Endothelial cell of umbilical vein (primary cell): ENCODE data around the gene EVC2. TPM values are rescaled to one million over a fixed set of nuclear protein-coding genes. Genes with fewer than 3 reads are reported as not detected.

Experiments used
- BruUV-seq: library from RNA; stranded (reverse); fragments of 400-500 nt; replicated peaks from 2 replicates; lab custom pipeline; 2021; lab: Mats Ljungman, UMichigan
- CTCF ChIA-PET: fragments of 300-600, 350-600 bp; sonication (Branson Sonifier 250); formaldehyde crosslinking; loops from one replicate; lab custom pipeline; 2021; ENCODE audit warnings: antibody characterized with exemption, inconsistent platforms; lab: Charles Lee
- POLR2A ChIA-PET: fragments of 300-600, 350-600 bp; sonication (Branson Sonifier 250); formaldehyde crosslinking; loops from one replicate; lab custom pipeline; 2021; ENCODE audit warnings: antibody characterized with exemption, inconsistent platforms; lab: Charles Lee
- DNase-seq: peaks from one replicate; pipeline ENCODE4 v3.0.0-alpha.2; 2011; ENCODE audit warnings: low read depth, low spot score
- FAIRE-seq: peaks from 2 replicates; lab custom pipeline; 2011; peaks lifted over from hg19 to GRCh38; lab: Jason Lieb, UNC
- H2AFZ ChIP-seq: 2 replicates; pipeline ENCODE4 v1.6.0; 2012; ENCODE audit warnings: low read depth, low read length, control low read depth, inconsistent platforms
- H3K27ac ChIP-seq: 2 replicates; pipeline ENCODE4 v1.5.1; 2011; ENCODE audit warnings: low read depth, mild to moderate bottlenecking, control low read depth, low read length, moderate library complexity; ENCODE audit not compliant: insufficient read depth
- H3K27me3 ChIP-seq, 2 experiments: 2 replicates each; pipeline versions ENCODE4 v1.6.0 to v1.6.1; 2011; ENCODE audit warnings: low read length in 2 of 2, mixed read lengths in 1 of 2; ENCODE audit not compliant: control insufficient read depth in 2 of 2, insufficient read depth in 2 of 2
- H3K36me3 ChIP-seq, 2 experiments: 2 replicates in 1 of 2; 3 replicates in 1 of 2; pipeline ENCODE4 v1.5.1; 2011; ENCODE audit warnings: low read length in 2 of 2, mild to moderate bottlenecking in 1 of 2, moderate library complexity in 1 of 2; ENCODE audit not compliant: control insufficient read depth in 2 of 2, insufficient read depth in 2 of 2; ENCODE audit errors: extremely low read depth in 1 of 2
- H3K4me1 ChIP-seq: 3 replicates; pipeline ENCODE4 v1.5.1; 2011; ENCODE audit warnings: mild to moderate bottlenecking, low read length; ENCODE audit not compliant: control insufficient read depth, insufficient read depth; ENCODE audit errors: extremely low read depth
- H3K4me2 ChIP-seq: 2 replicates; pipeline ENCODE4 v1.6.1; 2011; ENCODE audit warnings: low read length, control low read depth, mixed read lengths; ENCODE audit not compliant: insufficient read depth
- H3K4me3 ChIP-seq, 3 experiments: fragments of 200-600 bp in 1 of 3; sonication (generic), shearing (Covaris generic) in 1 of 3; replicated peaks in 1 of 3; 2 replicates each; pipeline ENCODE4 v1.5.1; 2011 to 2016; ENCODE audit warnings: control low read depth in 3 of 3, low read length in 3 of 3, mild to moderate bottlenecking in 2 of 3, inconsistent platforms in 1 of 3, low read depth in 1 of 3, moderate library complexity in 1 of 3; ENCODE audit not compliant: insufficient read depth in 1 of 3
- H3K79me2 ChIP-seq: 2 replicates; pipeline ENCODE4 v1.6.0; 2012; ENCODE audit warnings: low read length, inconsistent platforms; ENCODE audit not compliant: control insufficient read depth, insufficient read depth
- H3K9ac ChIP-seq: replicated peaks from 2 replicates; pipeline ENCODE3; 2011; ENCODE audit warnings: low read length, control low read depth; ENCODE audit not compliant: insufficient read depth; ENCODE audit errors: extremely low read depth
- H3K9me1 ChIP-seq: replicated peaks from 3 replicates; pipeline ENCODE4 v1.6.0; 2011; ENCODE audit warnings: mild to moderate bottlenecking, low read length; ENCODE audit not compliant: control insufficient read depth, insufficient read depth; ENCODE audit errors: extremely low read depth
- H3K9me3 ChIP-seq: replicated peaks from 2 replicates; pipeline ENCODE4 v1.5.1; 2012; ENCODE audit warnings: low read length, inconsistent platforms; ENCODE audit not compliant: control insufficient read depth, insufficient read depth
- H4K20me1 ChIP-seq: replicated peaks from 2 replicates; pipeline ENCODE3; 2011; ENCODE audit warnings: mild to moderate bottlenecking, low read length; ENCODE audit not compliant: control insufficient read depth, insufficient read depth; ENCODE audit errors: extremely low read depth
- EZH2 ChIP-seq: IDR thresholded peaks from 2 replicates; pipeline ENCODE4 v1.6.1; 2012; ENCODE audit warnings: borderline replicate concordance, low read depth, mild to moderate bottlenecking, moderate library complexity, low read length, inconsistent platforms; ENCODE audit not compliant: severe bottlenecking
- FOS ChIP-seq: IDR thresholded peaks from 2 replicates; pipeline ENCODE4 v1.6.1; 2011; ENCODE audit warnings: mild to moderate bottlenecking, low read length, moderate library complexity, borderline replicate concordance; ENCODE audit not compliant: insufficient read depth
- GATA2 ChIP-seq: IDR thresholded peaks from 2 replicates; pipeline ENCODE4 v1.7.0; 2011; ENCODE audit warnings: low read depth, mild to moderate bottlenecking, moderate library complexity, mixed read lengths, low read length; ENCODE audit not compliant: insufficient read length, insufficient read depth
- JUN ChIP-seq: IDR thresholded peaks from 2 replicates; pipeline ENCODE4 v1.6.1; 2011; ENCODE audit warnings: borderline replicate concordance, low read depth; ENCODE audit not compliant: insufficient read length, insufficient read depth
- MYC ChIP-seq: IDR thresholded peaks from one replicate; pipeline ENCODE4 v1.6.1; 2011; ENCODE audit warnings: mild to moderate bottlenecking, low read depth, low read length
- POLR2A ChIP-seq: IDR thresholded peaks from 2 replicates; pipeline ENCODE4 v1.6.1; 2012; ENCODE audit warnings: low read depth, mild to moderate bottlenecking, control low read depth, low read length
- POLR2AphosphoS5 ChIP-seq: IDR thresholded peaks from 2 replicates; pipeline ENCODE4 v1.6.1; 2012; ENCODE audit warnings: low read depth, mild to moderate bottlenecking, control low read depth, low read length, moderate library complexity; ENCODE audit not compliant: insufficient read depth
- dilution Hi-C: fragments of 300-500 bp; cut with MboI; formaldehyde crosslinking; loops from one replicate; pipeline ENCODE4 v1.15.0; 2019; ENCODE audit warnings: low sequenced_read_pairs; ENCODE audit not compliant: extremely low pct_ligation_motif_present
- intact Hi-C: fragments of 100-400 bp; cut with micrococcal nuclease; formaldehyde crosslinking; loops from one replicate; pipeline ENCODE4 v1.10.0; 2022
- polyA plus RNA-seq, 4 experiments: library from polyadenylated mRNA; depleted of rRNA in 3 of 4; stranded (reverse) in 3 of 4; unstranded in 1 of 4; fragments of >200 nt; gene quantifications; 2 replicates each; pipeline versions ENCODE4 v1.2.1 to v1.2.3, GENCODE V29; 2011 to 2012; ENCODE audit warnings: missing spikeins in 1 of 4
- total RNA-seq: library from RNA; stranded (reverse); gene quantifications from 2 replicates; pipeline ENCODE4 v1.2.3, GENCODE V29; 2021
- TF ChIP-seq, protein P1 (sequence below), 2 donors: IDR thresholded peaks; 1 replicate in 1 of 2; 2 replicates in 1 of 2; pipeline ENCODE4 v1.5.1; 2011; ENCODE audit warnings: low read length in 2 of 2, mild to moderate bottlenecking in 2 of 2, moderate library complexity in 2 of 2, control low read depth in 1 of 2, inconsistent platforms in 1 of 2, low read depth in 1 of 2; ENCODE audit not compliant: insufficient read depth in 1 of 2; ENCODE audit errors: extremely low read depth in 1 of 2
- TF ChIP-seq, protein P2 (sequence below): IDR thresholded peaks from 2 replicates; pipeline ENCODE4 v1.6.1; 2011; ENCODE audit not compliant: insufficient read depth, insufficient read length

Gene EVC2
- total and polyA plus RNA-seq, 2 donors (not counting 3 experiments of a cell fraction or from before 2014, with no cell fraction given), result 1.7 to 8.8 TPM

DNA sequence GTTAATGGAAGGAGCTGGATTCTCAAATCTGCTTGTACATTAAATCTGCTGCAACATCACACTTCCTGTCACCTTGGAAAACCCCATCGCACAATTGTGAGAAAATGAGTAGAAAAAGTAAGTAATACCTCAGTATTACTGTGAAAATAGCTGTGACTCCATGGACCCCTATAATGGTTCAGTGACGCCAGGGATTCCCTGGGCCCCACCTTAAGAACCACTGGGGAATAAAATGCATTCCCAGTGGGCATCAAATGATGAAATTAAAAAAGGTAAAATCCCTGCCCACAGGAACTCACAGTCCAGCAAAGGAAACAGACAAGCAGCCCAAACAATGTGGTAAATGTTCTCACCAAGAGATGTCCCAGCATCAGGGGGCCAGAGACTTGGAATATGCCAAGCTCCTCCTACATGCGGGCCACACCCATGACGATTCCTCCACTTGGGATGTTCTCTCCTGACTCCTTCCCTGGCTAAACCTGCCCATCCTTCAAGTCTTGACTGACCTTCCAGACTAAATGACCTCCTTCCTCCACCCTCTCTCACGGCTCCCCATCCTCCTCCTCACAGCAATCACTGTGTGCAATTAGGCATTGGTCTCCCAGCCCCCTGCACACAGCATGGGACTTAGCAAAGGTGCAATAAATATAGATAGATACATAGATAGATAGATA lies 2.6 kb downstream of the EVC2 start:
- CTCF ChIA-PET, result no interaction called here
- no peak overlapping the region for H3K9ac ChIP-seq
- intact Hi-C loops, result loop anchor here (2.0 kb wide), 1 partner anchor 657 kb away; no protein-coding TSS in a partner anchor
- no peaks in the 10 kb centered on the region for H3K27me3 ChIP-seq
- H3K79me2 ChIP-seq, result peaks cover 4% of the 10 kb centered on the region
- no peaks in the 10 kb centered on the region for H3K9me3 ChIP-seq
- no peaks in the 10 kb centered on the region for H3K9me1 ChIP-seq
- dilution Hi-C loops, result no loop called here
- FAIRE-seq (peak; percentile 24), DNase-seq (no peak)
- no peak overlapping the region for H2AFZ ChIP-seq
- no peak overlapping the region for H3K4me2 ChIP-seq
- H3K4me1 ChIP-seq, result peaks cover 14% of the 10 kb centered on the region
- H4K20me1 ChIP-seq, result no peaks in the 10 kb centered on the region
- POLR2A ChIA-PET, result no interaction called here
- H3K27ac ChIP-seq, result no peak overlapping the region
- TSS peak; percentile 2 for BruUV-seq
- H3K4me3 ChIP-seq, result no peak overlapping the region
- TF ChIP-seq MYC, result no peak
- no peak for TF ChIP-seq JUN
- TF ChIP-seq, protein P1, sequence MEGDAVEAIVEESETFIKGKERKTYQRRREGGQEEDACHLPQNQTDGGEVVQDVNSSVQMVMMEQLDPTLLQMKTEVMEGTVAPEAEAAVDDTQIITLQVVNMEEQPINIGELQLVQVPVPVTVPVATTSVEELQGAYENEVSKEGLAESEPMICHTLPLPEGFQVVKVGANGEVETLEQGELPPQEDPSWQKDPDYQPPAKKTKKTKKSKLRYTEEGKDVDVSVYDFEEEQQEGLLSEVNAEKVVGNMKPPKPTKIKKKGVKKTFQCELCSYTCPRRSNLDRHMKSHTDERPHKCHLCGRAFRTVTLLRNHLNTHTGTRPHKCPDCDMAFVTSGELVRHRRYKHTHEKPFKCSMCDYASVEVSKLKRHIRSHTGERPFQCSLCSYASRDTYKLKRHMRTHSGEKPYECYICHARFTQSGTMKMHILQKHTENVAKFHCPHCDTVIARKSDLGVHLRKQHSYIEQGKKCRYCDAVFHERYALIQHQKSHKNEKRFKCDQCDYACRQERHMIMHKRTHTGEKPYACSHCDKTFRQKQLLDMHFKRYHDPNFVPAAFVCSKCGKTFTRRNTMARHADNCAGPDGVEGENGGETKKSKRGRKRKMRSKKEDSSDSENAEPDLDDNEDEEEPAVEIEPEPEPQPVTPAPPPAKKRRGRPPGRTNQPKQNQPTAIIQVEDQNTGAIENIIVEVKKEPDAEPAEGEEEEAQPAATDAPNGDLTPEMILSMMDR (IDR thresholded peaks at IDR 0.05; ENCODE audit: extremely low read depth in 1 of 2, insufficient read depth in 1 of 2, low read depth in 1 of 2, low read length in 2 of 2), result no peak
- TF ChIP-seq POLR2AphosphoS5, result no peak
- no peak for TF ChIP-seq POLR2A
- TF ChIP-seq FOS, result no peak
- TF ChIP-seq, protein P2, sequence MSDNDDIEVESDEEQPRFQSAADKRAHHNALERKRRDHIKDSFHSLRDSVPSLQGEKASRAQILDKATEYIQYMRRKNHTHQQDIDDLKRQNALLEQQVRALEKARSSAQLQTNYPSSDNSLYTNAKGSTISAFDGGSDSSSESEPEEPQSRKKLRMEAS, result no peak
- TF ChIP-seq EZH2, result no peak
- no peak for TF ChIP-seq GATA2
- H3K36me3 ChIP-seq, result peaks cover 0 to 3% of the 10 kb centered on the region in 2 experiments
